Body of pancreas (tissue), 4 donors: ENCODE measurements around the gene CMTM5. TPM values are rescaled to one million over a fixed set of nuclear protein-coding genes. Genes with fewer than 3 reads are reported as not detected.
"Not testable (repeated sequence)": the region's sequence is repeated elsewhere in the genome, so short reads cannot be mapped to it uniquely, and the experiment has no call there.

Source experiments
- ATAC-seq: fragments of 150-250 bp; one replicate; pipeline ENCODE4 v1.9.1; 2016
- DNase-seq, 4 donors: peaks; one replicate each; pipeline ENCODE4 v3.0.0-alpha.2; 2019
- H3K27ac ChIP-seq, 4 donors: fragments of 200-600 bp; sonication (generic); 1 replicate in 3 of 4; 2 replicates in 1 of 4; pipeline versions ENCODE4 v1.5.1 to v1.6.1; 2016 to 2019; ENCODE audit warnings: mild to moderate bottlenecking in 1 of 4, mixed read lengths in 1 of 4, moderate library complexity in 1 of 4
- H3K27me3 ChIP-seq, 2 donors: fragments of 200-600 bp; sonication (generic); one replicate each; pipeline ENCODE4 v1.6.0; 2016; ENCODE audit warnings: mild to moderate bottlenecking in 1 of 2
- H3K36me3 ChIP-seq, 2 donors: fragments of 200-600 bp; sonication (generic); replicated peaks in 1 of 2; 2 replicates each; pipeline ENCODE4 v1.5.1; 2016; ENCODE audit warnings: low read depth in 2 of 2; ENCODE audit not compliant: insufficient read depth in 1 of 2
- H3K4me1 ChIP-seq: fragments of 200-600 bp; sonication (generic); one replicate; pipeline ENCODE4 v1.6.0; 2016
- H3K4me3 ChIP-seq, 2 donors: fragments of 200-600 bp; sonication (generic); 1 replicate in 1 of 2; 2 replicates in 1 of 2; pipeline ENCODE4 v1.5.1; 2016 to 2019
- H3K9me3 ChIP-seq, 3 donors: fragments of 200-600 bp; sonication (generic); 1 replicate in 2 of 3; 2 replicates in 1 of 3; pipeline ENCODE4 v1.5.1; 2016
- CTCF ChIP-seq, 7 experiments: fragments of 450-650 bp in 4 of 7; fragments of 200-600 bp in 3 of 7; sonication (generic) in 3 of 7; IDR thresholded peaks; one replicate each; pipeline ENCODE4 v1.5.1; 2016 to 2019; ENCODE audit warnings: antibody characterized with exemption in 7 of 7
- POLR2A ChIP-seq, 3 donors: fragments of 450-650 bp; IDR thresholded peaks; one replicate each; pipeline ENCODE4 v1.6.1; 2016; ENCODE audit warnings: antibody characterized with exemption in 3 of 3, mild to moderate bottlenecking in 2 of 3
- WGBS, 2 donors: methylation state at CpG; one replicate each; pipeline ENCODE4 v1.1.5; 2017; 5-methylcytosine and 5-hydroxymethylcytosine counted together
- intact Hi-C: fragments of 100-400 bp; cut with DNase I; formaldehyde crosslinking; loops from one replicate; pipeline ENCODE4 v1.15.1; 2023
- total RNA-seq, 2 donors: library from RNA; depleted of rRNA; stranded (reverse); fragments of >200 nt; gene quantifications; one replicate each; pipeline ENCODE4 v1.1.0, GENCODE V29; 2016

CMTM5 gene
- total RNA-seq, 2 donors from 2014 or later: not detected

GRCh38 chr14:23385642-23386265 lies 8.9 kb downstream of the CMTM5 start:
- peak in 3 of 7 experiments; percentile 25 to 48 (median 38) for TF ChIP-seq CTCF (IDR thresholded peaks at IDR 0.05)
- TF ChIP-seq POLR2A (IDR thresholded peaks at IDR 0.05): peak in 2 of 3 donors; percentile 52 to 60
- intact Hi-C loops: no loop called here
- Histone ChIP-seq H3K36me3 (no peaks in the 10 kb centered on the region), H3K27me3 (no peaks in the 10 kb centered on the region), H3K9me3 (no peaks in the 10 kb centered on the region), H3K27ac (peak overlapping the region in 3 of 4 donors; percentile 17 to 38 (median 22)), H3K4me1 (peaks cover 14% of the 10 kb centered on the region), H3K4me3 (no peak overlapping the region)
- peak; percentile 93 for ATAC-seq
- DNase-seq: peak; percentile 77 to 89 (median 84)
- 39 to 74% methylated on average over 2 to 18 of the region's 18 CpGs for WGBS, 2 donors

GRCh38 chr14:23386266-23386657 lies 9.4 kb downstream of the CMTM5 start:
- 81 to 88% methylated on average over 10 to 17 of the region's 17 CpGs for WGBS, 2 donors
- H3K4me1 ChIP-seq: peaks cover 14% of the 10 kb centered on the region
- H3K27me3 ChIP-seq, H3K27ac ChIP-seq, intact Hi-C loops, DNase-seq, H3K9me3 ChIP-seq, H3K36me3 ChIP-seq, ATAC-seq, H3K4me3 ChIP-seq: not testable (repeated sequence)

GRCh38 chr14:23386999-23387398 lies 10.2 kb downstream of the CMTM5 start:
- H3K27ac ChIP-seq: no peak overlapping the region

GRCh38 chr14:23387916-23388882 lies 11.4 kb downstream of the CMTM5 start:
- no peaks in the 10 kb centered on the region for H3K36me3 ChIP-seq
- intact Hi-C loops: no loop called here
- H3K27ac ChIP-seq: no peak overlapping the region
- DNase-seq (no peak), ATAC-seq (no peak)
- TF ChIP-seq POLR2A (IDR thresholded peaks at IDR 0.05): no peak
- no peak for TF ChIP-seq CTCF (IDR thresholded peaks at IDR 0.05)
- peaks cover 14% of the 10 kb centered on the region for H3K4me1 ChIP-seq
- H3K4me3 ChIP-seq: no peak overlapping the region
- no peaks in the 10 kb centered on the region for H3K27me3 ChIP-seq
- H3K9me3 ChIP-seq: no peaks in the 10 kb centered on the region
- 76 to 81% methylated on average over 19 to 26 of the region's 26 CpGs for WGBS, 2 donors

More at GRCh38 chr14:23386999-23387398, 10.2 kb downstream of the CMTM5 start:
- no peak overlapping the region for H3K4me3 ChIP-seq
- ATAC-seq: no peak
- no peaks in the 10 kb centered on the region for H3K9me3 ChIP-seq
- H3K4me1 ChIP-seq: peaks cover 14% of the 10 kb centered on the region
- intact Hi-C loops: no loop called here
- H3K36me3 ChIP-seq: no peaks in the 10 kb centered on the region
- no peak for DNase-seq
- 91 to 95% methylated on average over 1 of the region's 1 CpG for WGBS, 2 donors
- no peaks in the 10 kb centered on the region for H3K27me3 ChIP-seq
- TF ChIP-seq CTCF (IDR thresholded peaks at IDR 0.05) (no peak), POLR2A (IDR thresholded peaks at IDR 0.05) (no peak)

- 87 to 92% methylated on average over 8 of the region's 8 CpGs for WGBS, 2 donors
- Histone ChIP-seq H3K4me3 (no peak overlapping the region), H3K27me3 (no peaks in the 10 kb centered on the region), H3K27ac (no peak overlapping the region), H3K36me3 (no peaks in the 10 kb centered on the region), H3K4me1 (peaks cover 14% of the 10 kb centered on the region), H3K9me3 (no peaks in the 10 kb centered on the region)
- no peak for DNase-seq
- intact Hi-C loops: no loop called here
- no peak for ATAC-seq
- TF ChIP-seq POLR2A (IDR thresholded peaks at IDR 0.05): no peak
These were observed 12.2 kb downstream of the CMTM5 start for GRCh38 chr14:23388996-23389395.
